Heart right ventricle (tissue), 16 donors: ENCODE measurements around the gene PRKCD. TPM values are rescaled to one million over a fixed set of nuclear protein-coding genes. Genes with fewer than 3 reads are reported as not detected.

ENCODE experiments used
- ATAC-seq, 8 donors: fragments of 200-7000 bp; cut with Tn5 transposase; one replicate each; pipeline ENCODE4 v1.9.1; 2020; ENCODE audit warnings: mild to moderate bottlenecking in 8 of 8, moderate library complexity in 8 of 8, moderate number of reproducible peaks in 1 of 8
- DNase-seq, 2 donors: peaks; one replicate each; pipeline ENCODE4 v3.0.0-alpha.2; 2020
- H3K27ac ChIP-seq, 10 donors: fragments of 200-600 bp; sonication (generic) in 2 of 10; one replicate each; pipeline versions ENCODE4 v1.5.0 to v1.8.0; 2020 to 2022; ENCODE audit warnings: mild to moderate bottlenecking in 3 of 10
- H3K27me3 ChIP-seq, 7 donors: fragments of 200-600 bp; one replicate each; pipeline ENCODE4 v1.8.0; 2021 to 2022; ENCODE audit warnings: mild to moderate bottlenecking in 2 of 7
- H3K36me3 ChIP-seq, 9 donors: fragments of 200-600 bp; sonication (generic) in 1 of 9; one replicate each; pipeline versions ENCODE4 v1.5.0 to v1.8.0; 2020 to 2022; ENCODE audit warnings: mild to moderate bottlenecking in 2 of 9
- H3K4me1 ChIP-seq, 9 donors: fragments of 200-600 bp; sonication (generic) in 1 of 9; one replicate each; pipeline versions ENCODE4 v1.5.0 to v1.8.0; 2020 to 2022; ENCODE audit warnings: mild to moderate bottlenecking in 4 of 9
- H3K4me3 ChIP-seq, 10 donors: fragments of 200-600 bp; sonication (generic) in 2 of 10; one replicate each; pipeline versions ENCODE4 v1.5.0 to v1.8.0; 2020 to 2022; ENCODE audit warnings: mild to moderate bottlenecking in 7 of 10, moderate library complexity in 2 of 10
- H3K9me3 ChIP-seq, 11 donors: fragments of 200-600 bp in 10 of 11; sonication (generic) in 2 of 11; one replicate each; pipeline versions ENCODE4 v1.5.0 to v1.8.0; 2013 to 2022; ENCODE audit warnings: mild to moderate bottlenecking in 2 of 11, control low read depth in 1 of 11, moderate library complexity in 1 of 11
- WGBS, 2 donors: extraction: QIAGEN DNeasy Blood & Tissue Kit; methylation state at CpG; one replicate each; pipeline ENCODE4 v1.1.7; 2013; ENCODE audit warnings: inconsistent platforms in 1 of 2; 5-methylcytosine and 5-hydroxymethylcytosine counted together
- intact Hi-C, 10 donors: fragments of 100-400 bp; cut with DNase I; formaldehyde crosslinking; loops; one replicate each; pipeline versions ENCODE4 v1.11.1 to v1.14.2; 2022
- polyA plus RNA-seq, 2 donors: library from polyadenylated mRNA; stranded (reverse); fragments of 200-250 nt; gene quantifications; one replicate each; pipeline ENCODE4 v1.2.3, GENCODE V29; 2013
- total RNA-seq, 10 donors: library from RNA; stranded (reverse); fragmentation: NEBNext Ultra II Directional in 3 of 10; extraction: Animal tissue kit (Norgen Biotek cat#: 25700) in 3 of 10; gene quantifications; one replicate each; pipeline versions ENCODE4 v1.2.1 to v1.2.4, GENCODE V29; 2021 to 2023
- TF ChIP-seq, protein P1 (sequence below), 9 donors: fragments of 200-600 bp; sonication (generic) in 2 of 9; IDR thresholded peaks; one replicate each; pipeline versions ENCODE4 v1.5.0 to v1.8.0; 2021 to 2022; ENCODE audit warnings: antibody characterized with exemption in 9 of 9, mild to moderate bottlenecking in 5 of 9, moderate library complexity in 1 of 9
- donor health status: Arrhythmogenic right ventricular cardiomyopathy.
- donor health status: ischemic (EF 13 %, LVEDD 7.1; RV severe dilation, severe dysfunction).
- donor health status: healthy with polysubstance abuse.
- donor health status: DM: no; HTN: yes; CAD: no.
- donor health status: DM: no; HTN: no; CAD: no.
- donor health status: ischemic (EF 25% LVEDD 6.9; RV normal size, moderate dysfunction).
- donor health status: ischemic (EF 25% LVEDD 5.7; RV mildly dilated, moderate dysfunction).
- donor health status: healthy.
- donor health status: DM: yes; HTN: yes; CAD: no.
- donor health status: Ischemic cardiomyopathy.
- donor health status: ischemic (EF 35%, LVEDD 5.7; RV mildly dilated, moderate dysfunction).
- donor health status: nonischemic (EF 11% LVEDD 7.7; RV severe dilation, severe dysfunction).
- donor health status: DM: yes; HTN: yes; CAD: no.
- donor health status: PGD.
- donor health status: ischemic (EF 29% LVEDD 5.4; RV normal size, mild dysfunction).
- donor health status: nonischemic (EF 23%, LVEDD 6.1; RV moderate dilation, normal function).

The PRKCD gene
- total and polyA plus RNA-seq, 12 donors, result 6.6 to 28.3 (median 8.3) TPM

- no peaks in the 10 kb centered on the region for H3K9me3 ChIP-seq
- WGBS, 2 donors, result 87 to 89% methylated on average over 16 of the region's 16 CpGs
- intact Hi-C loops, result no loop called here
- no peaks in the 10 kb centered on the region for H3K27me3 ChIP-seq
- TF ChIP-seq, protein P1, sequence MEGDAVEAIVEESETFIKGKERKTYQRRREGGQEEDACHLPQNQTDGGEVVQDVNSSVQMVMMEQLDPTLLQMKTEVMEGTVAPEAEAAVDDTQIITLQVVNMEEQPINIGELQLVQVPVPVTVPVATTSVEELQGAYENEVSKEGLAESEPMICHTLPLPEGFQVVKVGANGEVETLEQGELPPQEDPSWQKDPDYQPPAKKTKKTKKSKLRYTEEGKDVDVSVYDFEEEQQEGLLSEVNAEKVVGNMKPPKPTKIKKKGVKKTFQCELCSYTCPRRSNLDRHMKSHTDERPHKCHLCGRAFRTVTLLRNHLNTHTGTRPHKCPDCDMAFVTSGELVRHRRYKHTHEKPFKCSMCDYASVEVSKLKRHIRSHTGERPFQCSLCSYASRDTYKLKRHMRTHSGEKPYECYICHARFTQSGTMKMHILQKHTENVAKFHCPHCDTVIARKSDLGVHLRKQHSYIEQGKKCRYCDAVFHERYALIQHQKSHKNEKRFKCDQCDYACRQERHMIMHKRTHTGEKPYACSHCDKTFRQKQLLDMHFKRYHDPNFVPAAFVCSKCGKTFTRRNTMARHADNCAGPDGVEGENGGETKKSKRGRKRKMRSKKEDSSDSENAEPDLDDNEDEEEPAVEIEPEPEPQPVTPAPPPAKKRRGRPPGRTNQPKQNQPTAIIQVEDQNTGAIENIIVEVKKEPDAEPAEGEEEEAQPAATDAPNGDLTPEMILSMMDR (IDR thresholded peaks at IDR 0.05), result no peak
- DNase-seq, result no peak
- no peak for ATAC-seq
- H3K4me1 ChIP-seq, result peaks cover 0 to 14% (median 0%) of the 10 kb centered on the region in 9 donors
- no peak overlapping the region for H3K4me3 ChIP-seq
- peaks cover 10 to 100% (median 87%) of the 10 kb centered on the region in 9 donors for H3K36me3 ChIP-seq
- H3K27ac ChIP-seq, result no peak overlapping the region
Observed at GRCh38 chr3:53230041-53230621, 69.1 kb downstream of the PRKCD start.

DNA sequence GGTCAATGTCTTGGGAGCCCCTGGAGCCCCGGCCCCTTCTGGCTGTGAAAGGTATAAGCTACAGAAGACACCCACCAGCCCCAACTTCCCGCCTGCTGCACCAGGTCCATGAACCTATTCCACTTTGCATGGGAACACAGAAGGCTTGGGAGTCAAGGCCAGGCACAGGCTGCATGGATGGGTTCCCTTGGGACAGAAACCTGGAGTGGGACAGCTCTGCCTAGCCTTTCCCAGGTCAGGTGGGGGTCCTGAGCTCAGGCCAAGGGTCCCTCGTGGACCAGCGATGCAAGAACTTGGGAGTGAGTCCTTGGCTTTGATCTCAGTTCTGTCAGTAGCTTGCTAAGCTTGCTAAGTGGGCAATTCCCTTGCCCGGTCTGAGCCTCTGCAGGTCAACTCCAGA is 69.8 kb downstream of the PRKCD start:
- TF ChIP-seq, protein P1 (IDR thresholded peaks at IDR 0.05), result no peak
- WGBS, 2 donors, result 96 to 98% methylated on average over 5 of the region's 5 CpGs
- ATAC-seq (no peak), DNase-seq (no peak)
- Histone ChIP-seq H3K27ac (no peak overlapping the region), H3K4me1 (peaks cover 0 to 20% (median 1%) of the 10 kb centered on the region in 9 donors), H3K4me3 (no peak overlapping the region), H3K9me3 (no peaks in the 10 kb centered on the region), H3K27me3 (no peaks in the 10 kb centered on the region), H3K36me3 (peaks cover 10 to 100% (median 84%) of the 10 kb centered on the region in 9 donors)
- intact Hi-C loops, result no loop called here

- intact Hi-C loops, result no loop called here
- Histone ChIP-seq H3K9me3 (no peaks in the 10 kb centered on the region), H3K4me3 (no peak overlapping the region), H3K36me3 (peaks cover 10 to 100% (median 74%) of the 10 kb centered on the region in 9 donors), H3K27me3 (no peaks in the 10 kb centered on the region), H3K4me1 (peaks cover 7 to 30% (median 12%) of the 10 kb centered on the region in 9 donors), H3K27ac (peak overlapping the region in 1 of 10 donors; percentile 53)
- TF ChIP-seq, protein P1 (IDR thresholded peaks at IDR 0.05), result peak in 4 of 9 donors; percentile 5 to 24 (median 13)
- DNase-seq (no peak), ATAC-seq (no peak)
- 87 to 89% methylated on average over 13 of the region's 13 CpGs for WGBS, 2 donors
Observed at GRCh38 chr3:53231532-53232511, 70.8 kb downstream of the PRKCD start.

DNA sequence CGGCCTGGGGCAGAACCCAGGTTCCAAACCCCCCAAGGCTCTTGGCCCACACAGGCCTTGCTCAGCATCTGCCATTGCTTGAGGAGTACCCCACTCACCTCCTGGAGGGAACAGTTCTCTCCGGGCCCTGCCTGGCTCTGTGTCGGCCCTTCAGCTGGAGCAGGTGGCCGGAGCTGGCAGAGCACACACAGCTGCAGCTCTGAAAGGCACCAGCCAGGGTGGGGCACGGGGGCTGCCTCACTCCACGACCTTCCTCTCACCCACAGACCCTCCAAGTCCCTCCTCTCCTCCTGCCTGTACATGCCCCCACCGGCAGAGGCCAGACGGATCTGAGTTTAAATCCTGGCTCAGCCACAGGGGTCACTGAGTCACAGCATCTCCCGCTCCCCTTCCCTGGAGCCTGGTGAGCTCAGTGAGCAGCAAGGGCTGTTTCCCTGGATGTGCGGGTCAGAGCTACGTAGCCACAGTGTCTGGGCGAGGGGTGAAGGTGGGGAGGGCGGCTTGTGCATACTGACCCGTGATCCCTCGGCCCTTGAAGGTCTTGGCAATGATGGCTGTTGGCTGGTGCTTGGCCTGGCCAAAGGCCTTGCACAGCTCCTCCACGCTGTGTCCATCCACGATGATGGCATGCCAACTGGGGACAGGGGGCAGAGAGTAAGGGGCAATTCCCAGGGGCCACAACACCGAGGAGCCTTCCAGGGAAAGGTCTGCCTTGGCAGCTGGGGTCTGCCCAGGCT is 71.8 kb downstream of the PRKCD start:
- Histone ChIP-seq H3K4me3 (no peak overlapping the region), H3K27ac (peak overlapping the region in 2 of 10 donors; percentile 16 to 53), H3K4me1 (peaks cover 7 to 38% (median 12%) of the 10 kb centered on the region in 9 donors), H3K36me3 (peaks cover 10 to 98% (median 69%) of the 10 kb centered on the region in 9 donors), H3K27me3 (no peaks in the 10 kb centered on the region), H3K9me3 (no peaks in the 10 kb centered on the region)
- 78 to 84% methylated on average over 17 to 18 of the region's 18 CpGs for WGBS, 2 donors
- no peak for DNase-seq
- intact Hi-C loops, result no loop called here
- TF ChIP-seq, protein P1 (IDR thresholded peaks at IDR 0.05), result no peak
- peak in 1 of 8 donors; percentile 14 for ATAC-seq
